DND-41 (cell line): Measurements from ENCODE around the gene MCRIP2.

Source experiments
- ATAC-seq: fragments of 200-7000 bp; cut with Tn5 transposase; 3 replicates; pipeline ENCODE4 v1.9.1; 2021; ENCODE audit warnings: low read depth; ENCODE audit not compliant: insufficient read depth
- DNase-seq: peaks from one replicate; pipeline ENCODE4 v3.0.0-alpha.2; 2020
- H2AFZ ChIP-seq: 2 replicates; pipeline ENCODE4 v1.6.0; 2012; ENCODE audit warnings: low read depth, low read length
- H3K27ac ChIP-seq: 2 replicates; pipeline ENCODE4 v1.5.1; 2012; ENCODE audit warnings: low read length, inconsistent platforms
- H3K27me3 ChIP-seq: fragments of 200-600 bp; sonication (generic); 2 replicates; pipeline ENCODE4 v1.6.0; 2012; ENCODE audit warnings: low read length, mild to moderate bottlenecking, inconsistent platforms; ENCODE audit not compliant: insufficient read depth, poor library complexity
- H3K36me3 ChIP-seq: 2 replicates; pipeline ENCODE4 v1.5.1; 2012; ENCODE audit warnings: low read length, inconsistent platforms; ENCODE audit not compliant: insufficient read depth
- H3K4me1 ChIP-seq: 2 replicates; pipeline ENCODE4 v1.5.1; 2012; ENCODE audit warnings: mild to moderate bottlenecking, low read length; ENCODE audit not compliant: insufficient read depth
- H3K4me2 ChIP-seq: 2 replicates; pipeline ENCODE4 v1.6.0; 2012; ENCODE audit warnings: mild to moderate bottlenecking, moderate library complexity, low read length, inconsistent platforms; ENCODE audit not compliant: insufficient read depth
- H3K4me3 ChIP-seq, 2 experiments: fragments of 200-600 bp in 1 of 2; shearing (Covaris generic) in 1 of 2; 2 replicates each; pipeline ENCODE4 v1.5.1; 2012 to 2016; ENCODE audit warnings: inconsistent platforms in 2 of 2, low read length in 2 of 2, mild to moderate bottlenecking in 2 of 2, low read depth in 1 of 2, moderate library complexity in 1 of 2
- H3K79me2 ChIP-seq: 2 replicates; pipeline ENCODE4 v1.6.0; 2012; ENCODE audit warnings: low read length, inconsistent platforms; ENCODE audit not compliant: insufficient read depth
- H3K9ac ChIP-seq: 2 replicates; pipeline ENCODE4 v1.6.0; 2012; ENCODE audit warnings: low read depth, mild to moderate bottlenecking, inconsistent platforms, low read length, moderate library complexity
- H3K9me3 ChIP-seq: 2 replicates; pipeline ENCODE4 v1.5.1; 2012; ENCODE audit warnings: low read length, moderate library complexity, mild to moderate bottlenecking, inconsistent platforms; ENCODE audit not compliant: insufficient read depth, severe bottlenecking
- H4K20me1 ChIP-seq: 2 replicates; pipeline ENCODE4 v1.6.0; 2012; ENCODE audit warnings: low read length; ENCODE audit not compliant: insufficient read depth
- EZH2 ChIP-seq: IDR thresholded peaks from 3 replicates; pipeline ENCODE4 v1.6.1; 2012; ENCODE audit warnings: borderline replicate concordance, low read depth, mild to moderate bottlenecking, moderate library complexity, low read length, inconsistent platforms; ENCODE audit not compliant: severe bottlenecking
- TF ChIP-seq, protein P1 (sequence below): IDR thresholded peaks from 2 replicates; pipeline ENCODE4 v1.5.1; 2012; ENCODE audit warnings: borderline replicate concordance, low read length, moderate library complexity, mild to moderate bottlenecking; ENCODE audit not compliant: poor library complexity, severe bottlenecking; ENCODE audit errors: extremely low read depth

MCRIP2 gene

DNA sequence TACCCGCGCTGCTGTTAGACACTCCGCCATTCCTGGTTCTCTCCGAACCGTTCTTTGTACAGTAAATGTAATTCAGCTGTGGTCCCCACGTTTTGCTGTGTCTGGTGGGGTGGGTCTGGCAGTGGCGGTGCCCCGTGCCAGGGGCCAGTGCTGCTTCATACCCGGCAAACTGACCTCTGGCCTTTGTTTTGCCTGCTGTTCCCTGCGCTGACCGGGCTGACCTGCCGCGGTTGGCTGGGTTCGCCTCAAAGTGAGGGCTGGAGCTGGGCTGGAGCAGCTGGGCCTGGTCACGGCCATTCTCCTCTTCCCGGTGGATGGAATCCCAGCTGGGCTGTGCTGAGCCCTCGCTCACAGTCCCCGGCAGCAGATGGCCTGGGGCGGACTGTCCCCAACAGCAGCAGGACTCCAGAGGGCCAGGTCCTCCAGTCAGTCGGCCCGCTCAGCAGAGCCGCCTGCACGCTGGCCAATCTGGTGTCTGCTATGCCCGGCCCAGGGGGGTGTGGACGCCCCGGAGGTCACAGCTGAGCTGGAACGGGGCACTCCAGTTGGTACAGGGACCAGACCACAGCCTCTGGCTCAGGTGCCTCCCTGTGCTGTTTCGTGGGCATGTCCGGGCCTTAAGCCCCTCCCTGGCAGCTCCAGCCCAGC lies 12.3 kb upstream of the MCRIP2 start:
- Histone ChIP-seq H3K4me1 (peaks cover 6% of the 10 kb centered on the region), H3K4me3 (no peak overlapping the region), H4K20me1 (peaks cover 27% of the 10 kb centered on the region), H2AFZ (no peak overlapping the region), H3K9ac (no peak overlapping the region), H3K9me3 (no peaks in the 10 kb centered on the region), H3K27me3 (no peaks in the 10 kb centered on the region), H3K4me2 (no peak overlapping the region), H3K27ac (no peak overlapping the region), H3K79me2 (peaks cover 6% of the 10 kb centered on the region; the same call in 1 of the 2 replicates), H3K36me3 (peaks cover 33% of the 10 kb centered on the region)
- ATAC-seq (no peak), DNase-seq (no peak)
- no peak for TF ChIP-seq EZH2
- TF ChIP-seq, protein P1, sequence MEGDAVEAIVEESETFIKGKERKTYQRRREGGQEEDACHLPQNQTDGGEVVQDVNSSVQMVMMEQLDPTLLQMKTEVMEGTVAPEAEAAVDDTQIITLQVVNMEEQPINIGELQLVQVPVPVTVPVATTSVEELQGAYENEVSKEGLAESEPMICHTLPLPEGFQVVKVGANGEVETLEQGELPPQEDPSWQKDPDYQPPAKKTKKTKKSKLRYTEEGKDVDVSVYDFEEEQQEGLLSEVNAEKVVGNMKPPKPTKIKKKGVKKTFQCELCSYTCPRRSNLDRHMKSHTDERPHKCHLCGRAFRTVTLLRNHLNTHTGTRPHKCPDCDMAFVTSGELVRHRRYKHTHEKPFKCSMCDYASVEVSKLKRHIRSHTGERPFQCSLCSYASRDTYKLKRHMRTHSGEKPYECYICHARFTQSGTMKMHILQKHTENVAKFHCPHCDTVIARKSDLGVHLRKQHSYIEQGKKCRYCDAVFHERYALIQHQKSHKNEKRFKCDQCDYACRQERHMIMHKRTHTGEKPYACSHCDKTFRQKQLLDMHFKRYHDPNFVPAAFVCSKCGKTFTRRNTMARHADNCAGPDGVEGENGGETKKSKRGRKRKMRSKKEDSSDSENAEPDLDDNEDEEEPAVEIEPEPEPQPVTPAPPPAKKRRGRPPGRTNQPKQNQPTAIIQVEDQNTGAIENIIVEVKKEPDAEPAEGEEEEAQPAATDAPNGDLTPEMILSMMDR, result no peak

- Histone ChIP-seq H3K4me2 (no peak overlapping the region), H4K20me1 (peaks cover 32% of the 10 kb centered on the region), H3K9ac (no peak overlapping the region), H3K9me3 (no peaks in the 10 kb centered on the region), H3K27ac (no peak overlapping the region), H3K36me3 (peaks cover 35% of the 10 kb centered on the region), H3K4me1 (peaks cover 12% of the 10 kb centered on the region), H3K4me3 (no peak overlapping the region), H3K79me2 (peaks cover 10% of the 10 kb centered on the region), H3K27me3 (no peaks in the 10 kb centered on the region), H2AFZ (no peak overlapping the region)
- DNase-seq, result no peak
- TF ChIP-seq EZH2, result no peak
- TF ChIP-seq, protein P1, result no peak
- 0 out of 3 replicates have a peak, but pooled peaks have one; percentile 3 for ATAC-seq
These were observed 11.8 kb upstream of the MCRIP2 start for GRCh38 chr16:629833-630248.

DNA sequence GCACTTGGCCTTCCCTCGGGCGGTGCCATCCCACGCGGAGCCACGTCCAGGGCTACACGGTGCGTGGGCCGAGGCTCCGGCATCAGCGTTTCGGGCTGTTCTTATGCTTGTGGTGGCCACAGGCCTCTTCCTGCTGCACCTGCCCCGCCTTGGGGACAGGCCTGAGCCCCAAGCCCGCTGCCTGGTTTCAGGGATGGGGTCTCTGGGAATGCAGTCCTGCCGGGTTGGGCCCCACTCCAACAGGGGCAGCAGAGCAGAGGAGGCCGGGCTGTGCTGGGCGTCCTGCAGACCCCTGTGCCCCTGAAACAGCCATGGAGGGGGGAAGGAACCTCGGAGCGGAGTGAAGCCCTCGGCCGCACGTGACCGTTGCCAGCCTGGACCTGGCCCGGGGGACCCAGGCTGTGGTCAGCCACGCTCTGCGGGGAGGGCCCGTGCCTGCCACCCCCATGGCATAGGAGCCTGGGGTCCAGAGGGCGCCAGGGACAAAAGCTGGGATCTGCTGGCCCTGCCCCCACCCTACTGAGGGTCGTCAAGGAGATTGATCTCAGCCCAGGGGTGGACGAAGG lies 11.3 kb upstream of the MCRIP2 start:
- H3K4me1 ChIP-seq, result peaks cover 17% of the 10 kb centered on the region
- no peak for DNase-seq
- H4K20me1 ChIP-seq, result peaks cover 33% of the 10 kb centered on the region
- H3K4me2 ChIP-seq, result no peak overlapping the region
- no peaks in the 10 kb centered on the region for H3K9me3 ChIP-seq
- no peak overlapping the region for H3K27ac ChIP-seq
- TF ChIP-seq, protein P1, result no peak
- no peak for TF ChIP-seq EZH2
- no peak overlapping the region for H3K4me3 ChIP-seq
- no peak overlapping the region for H2AFZ ChIP-seq
- H3K9ac ChIP-seq, result no peak overlapping the region
- peaks cover 15% of the 10 kb centered on the region for H3K79me2 ChIP-seq
- 0 out of 3 replicates have a peak, but pooled peaks have one; percentile 2 for ATAC-seq
- peaks cover 33% of the 10 kb centered on the region for H3K36me3 ChIP-seq
- no peaks in the 10 kb centered on the region for H3K27me3 ChIP-seq
